K562 (cell line): Measurements from ENCODE around the gene TAF12. TPM values are rescaled to one million over a fixed set of nuclear protein-coding genes. Genes with fewer than 3 reads are reported as not detected.

Experiments used
- ATAC-seq: fragments of 200-7000 bp; cut with Tn5 transposase; 3 replicates; pipeline ENCODE4 v1.9.1; 2020; ENCODE audit warnings: moderate library complexity
- BruUV-seq: library from RNA; stranded (reverse); fragments of 400-500 nt; replicated peaks from 2 replicates; lab custom pipeline; 2021; lab: Mats Ljungman, UMichigan
- CTCF ChIA-PET: fragments of 300-600 bp; formaldehyde crosslinking; extraction: SDS; loops from one replicate; lab custom pipeline; 2021; ENCODE audit warnings: low intra/inter-chr PET ratio; lab: Yijun Ruan, JAX
- POLR2A ChIA-PET: fragments of 300-600, 350-650 bp; sonication (Branson Sonifier 250); formaldehyde crosslinking; extraction: SDS; loops from one replicate; lab custom pipeline; 2021; ENCODE audit warnings: antibody characterized with exemption, inconsistent platforms; lab: Yijun Ruan, JAX
- DNase-seq, 4 experiments: peaks; one replicate each; pipeline versions ENCODE4 v3.0.0 to v3.0.0-alpha.2; 2011 to 2018; ENCODE audit warnings: low spot score in 3 of 4, mixed read lengths in 3 of 4; ENCODE audit errors: extremely low read depth in 1 of 4
- FAIRE-seq: peaks from 2 replicates; lab custom pipeline; 2011; peaks lifted over from hg19 to GRCh38; lab: Jason Lieb, UNC
- H2AFZ ChIP-seq: 2 replicates; pipeline ENCODE4 v1.6.0; 2011; ENCODE audit warnings: low read depth, low read length, control low read depth, inconsistent platforms
- H3K27ac ChIP-seq: fragments of 200-600 bp; 3 replicates; pipeline ENCODE4 v1.8.0; 2011; ENCODE audit warnings: low read depth, mild to moderate bottlenecking, control low read depth, inconsistent platforms, low read length, moderate library complexity, mixed read lengths; ENCODE audit errors: extremely low read depth
- H3K27me3 ChIP-seq, 2 experiments: fragments of 300-600 bp in 1 of 2; 2 replicates in 1 of 2; 3 replicates in 1 of 2; pipeline versions ENCODE4 v1.6.0 to v1.8.0; 2011; ENCODE audit warnings: inconsistent platforms in 2 of 2, low read length in 2 of 2, mild to moderate bottlenecking in 1 of 2, mixed read lengths in 1 of 2, moderate library complexity in 1 of 2; ENCODE audit not compliant: control insufficient read depth in 2 of 2, insufficient read depth in 2 of 2
- H3K36me3 ChIP-seq: fragments of 300-600 bp; 3 replicates; pipeline ENCODE4 v1.8.0; 2011; ENCODE audit warnings: mild to moderate bottlenecking, low read length, inconsistent platforms; ENCODE audit not compliant: control insufficient read depth, insufficient read depth
- H3K4me1 ChIP-seq, 2 experiments: fragments of 200-600 bp in 1 of 2; replicated peaks in 1 of 2; 2 replicates in 1 of 2; 3 replicates in 1 of 2; pipeline versions ENCODE4 v1.5.1 to v1.8.0; 2011; ENCODE audit warnings: inconsistent platforms in 2 of 2, low read length in 2 of 2, mild to moderate bottlenecking in 1 of 2, mixed read lengths in 1 of 2, moderate library complexity in 1 of 2; ENCODE audit not compliant: control insufficient read depth in 2 of 2, insufficient read depth in 2 of 2
- H3K4me2 ChIP-seq: 2 replicates; pipeline ENCODE4 v1.6.1; 2011; ENCODE audit warnings: low read length, control low read depth, inconsistent platforms, mixed read lengths; ENCODE audit not compliant: insufficient read depth
- H3K4me3 ChIP-seq: fragments of 200-600 bp; sonication (generic), shearing (Covaris generic); 2 replicates; pipeline ENCODE4 v1.5.1; 2016; ENCODE audit warnings: control low read depth, inconsistent platforms
- H3K79me2 ChIP-seq: fragments of 200-600 bp; 3 replicates; pipeline ENCODE4 v1.8.0; 2011; ENCODE audit warnings: low read length, inconsistent platforms; ENCODE audit not compliant: control insufficient read depth, insufficient read depth
- H3K9ac ChIP-seq, 2 experiments: 2 replicates each; pipeline versions ENCODE4 v1.6.0 to v1.6.1; 2011; ENCODE audit warnings: low read depth in 2 of 2, low read length in 2 of 2, control low read depth in 1 of 2, inconsistent platforms in 1 of 2, mild to moderate bottlenecking in 1 of 2, mixed read lengths in 1 of 2; ENCODE audit not compliant: insufficient read depth in 1 of 2
- H3K9me1 ChIP-seq: one replicate; pipeline ENCODE4 v1.6.0; 2011; ENCODE audit warnings: inconsistent platforms, mild to moderate bottlenecking, low read length, moderate library complexity; ENCODE audit not compliant: control insufficient read depth, insufficient read depth
- H3K9me3 ChIP-seq: replicated peaks from 2 replicates; pipeline ENCODE4 v1.5.1; 2011; ENCODE audit warnings: low read depth, low read length, inconsistent platforms; ENCODE audit not compliant: control insufficient read depth, insufficient read depth
- H4K20me1 ChIP-seq: replicated peaks from 2 replicates; pipeline ENCODE4 v1.6.1; 2011; ENCODE audit warnings: low read length, inconsistent platforms, mixed read lengths; ENCODE audit not compliant: control insufficient read depth, insufficient read depth
- HMBOX1 ChIP-seq: sonication (generic); IDR thresholded peaks from 2 replicates; pipeline ENCODE4 v1.6.1; 2016
- KLF10 ChIP-seq: fragments of 250-450 bp; sonication (Bioruptor Pico); IDR thresholded peaks from 2 replicates; pipeline ENCODE4 v1.6.1; 2021; ENCODE audit warnings: matching md5 sums
- KLF16 ChIP-seq: IDR thresholded peaks from 2 replicates; pipeline ENCODE4 v1.6.1; 2016; ENCODE audit warnings: antibody characterized with exemption
- REST ChIP-seq, 2 experiments: fragments of 450-650 bp; formaldehyde crosslinking in 1 of 2; IDR thresholded peaks; 2 replicates each; pipeline versions ENCODE4 v1.4.0 to v1.6.1; 2014 to 2020; ENCODE audit warnings: mild to moderate bottlenecking in 2 of 2, borderline replicate concordance in 1 of 2, low read depth in 1 of 2
- YY1 ChIP-seq, 3 experiments: IDR thresholded peaks; 2 replicates each; pipeline ENCODE4 v1.6.1; 2011; ENCODE audit warnings: low read length in 2 of 3, mild to moderate bottlenecking in 2 of 3, moderate library complexity in 2 of 3, borderline replicate concordance in 1 of 3, control low read depth in 1 of 3, low read depth in 1 of 3; ENCODE audit not compliant: insufficient read depth in 3 of 3, insufficient replicate concordance in 2 of 3, control insufficient read depth in 1 of 3, insufficient read length in 1 of 3; ENCODE audit errors: extremely low read depth in 1 of 3
- ZNF592 ChIP-seq: fragments of 450-650 bp; IDR thresholded peaks from 2 replicates; pipeline ENCODE4 v1.6.1; 2017; ENCODE audit warnings: antibody characterized with exemption, mild to moderate bottlenecking
- WGBS: fragments of 100-300 bp; shearing (Covaris generic); methylation state at CpG from one replicate; pipeline ENCODE4 v1.1.6; 2016; ENCODE audit warnings: low coverage, mixed read lengths; ENCODE audit not compliant: insufficient coverage; ENCODE audit errors: missing lambda C conversion rate; 5-methylcytosine and 5-hydroxymethylcytosine counted together
- in situ Hi-C: fragments of 300-500 bp; cut with MboI; formaldehyde crosslinking; loops from 4 replicates; pipeline ENCODE4 v1.15.0; 2018; ENCODE audit warnings: inconsistent platforms, mixed read lengths
- intact Hi-C: fragments of 100-400 bp; cut with micrococcal nuclease; formaldehyde crosslinking; loops from 2 replicates; pipeline ENCODE4 v1.14.2; 2022
- polyA plus RNA-seq, 8 experiments: library from polyadenylated mRNA; depleted of rRNA in 4 of 8; stranded (reverse) in 5 of 8; unstranded in 3 of 8; fragments of >200 nt; fragmentation: Nextera tagmentation in 2 of 8; fragmentation: Illumina TruSeq in 1 of 8; extraction: Ambion mirVana in 2 of 8; extraction: Trizol in 1 of 8; gene quantifications; 2 replicates each; pipeline versions ENCODE4 v1.2.1 to v1.2.3, GENCODE V29; 2011 to 2014; ENCODE audit warnings: inconsistent platforms in 1 of 8, missing spikeins in 1 of 8
- total RNA-seq, 7 experiments: library from RNA; depleted of rRNA in 6 of 7; stranded (reverse); fragments of >200 nt in 6 of 7; fragmentation: Illumina TruSeq in 2 of 7; extraction: Trizol in 2 of 7; gene quantifications; 2 replicates each; pipeline versions ENCODE4 v1.2.1 to v1.2.3, GENCODE V29; 2011 to 2021; ENCODE audit warnings: low replicate concordance in 1 of 7

TAF12 gene
- total and polyA plus RNA-seq, 9 of the 15 experiments (the other 6 are each of a cell fraction or from before 2014, with no cell fraction given): 31.6 to 89.0 (median 50.5) TPM

- Histone ChIP-seq H3K4me2 (peak overlapping the region; percentile 94), H3K4me3 (peak overlapping the region; percentile 79), H3K4me1 (peaks cover 34 to 43% of the 10 kb centered on the region in 2 experiments; a peak in 4 of 5 replicates), H3K9me1 (no peaks in the 10 kb centered on the region), H3K27ac (peak overlapping the region; percentile 95), H3K79me2 (peaks cover 52% of the 10 kb centered on the region), H3K9ac (peak overlapping the region; percentile 74 to 96; a peak in 3 of 4 replicates), H4K20me1 (no peaks in the 10 kb centered on the region)
- intact Hi-C loops: loop anchor here (10.0 kb wide), 2 partner anchors 410 to 540 kb away; partner anchors contain the start of genes ATP5IF1, DNAJC8 and SRSF4
- 32% methylated on average over 3 of the region's 3 CpGs for WGBS
- POLR2A ChIA-PET: interaction anchor here (0.5 to 5.8 kb wide), 13 partner anchors 9 to 704 kb away, joined by 3 to 66 read pairs (median 11); partner anchors contain the start of genes GMEB1 and YTHDF2
- no peak for ATAC-seq
- TF ChIP-seq KLF10 (no peak), HMBOX1 (peak; percentile 53; the same call in 1 of the 2 replicates), ZNF592 (0 out of 2 replicates have a peak, but pooled peaks have one; percentile 6), KLF16 (peak; percentile 62; the same call in 1 of the 2 replicates), YY1 (IDR thresholded peaks at IDR 0.05; ENCODE audit: borderline replicate concordance in 1 of 3, control insufficient read depth in 1 of 3, extremely low read depth in 1 of 3, insufficient read depth in 3 of 3, insufficient read length in 1 of 3, insufficient replicate concordance in 2 of 3, low read depth in 1 of 3, low read length in 2 of 3) (peak in 1 of 3 experiments; percentile 74), REST (IDR thresholded peaks at IDR 0.05; ENCODE audit: borderline replicate concordance) (peak; percentile 93), REST (CRISPR knock-in tag; IDR thresholded peaks at IDR 0.05; ENCODE audit: low read depth) (no peak)
- TF ChIP-seq, all 486 proteins: peak for 5
- H3K36me3 ChIP-seq: peaks cover 15% of the 10 kb centered on the region
- no peaks in the 10 kb centered on the region for H3K27me3 ChIP-seq
- no peaks in the 10 kb centered on the region for H3K9me3 ChIP-seq
- CTCF ChIA-PET: interaction anchor here (1.0 to 1.1 kb wide), 2 partner anchors 202 to 233 kb away, joined by 3 to 4 read pairs; no protein-coding TSS in a partner anchor
- in situ Hi-C loops: no loop called here
- no TSS peak for BruUV-seq
- peak overlapping the region; percentile 75 for H2AFZ ChIP-seq
- DNase-seq (peak in 2 of 4 experiments; percentile 24 to 60), FAIRE-seq (no peak)
These were observed 1.6 kb upstream of the TAF12 start for GRCh38 chr1:28644494-28644893.
